B cell (primary cell): ENCODE measurements around the gene THSD7B. TPM values are rescaled to one million over a fixed set of nuclear protein-coding genes. Genes with fewer than 3 reads are reported as not detected.

Source experiments
- ATAC-seq: fragments of 200-7000 bp; cut with Tn5 transposase; one replicate; pipeline ENCODE4 v1.10.0; 2021; ENCODE audit warnings: low read depth, mild to moderate bottlenecking, moderate number of reproducible peaks, moderate library complexity
- CTCF ChIA-PET: fragments of 350-600 bp; sonication (Branson Sonifier 250); formaldehyde crosslinking; loops from one replicate; lab custom pipeline; 2021; ENCODE audit warnings: antibody characterized with exemption, inconsistent platforms; lab: Charles Lee
- POLR2A ChIA-PET: fragments of 350-600 bp; sonication (Branson Sonifier 250); formaldehyde crosslinking; loops from one replicate; lab custom pipeline; 2021; ENCODE audit warnings: antibody characterized with exemption; lab: Charles Lee
- DNase-seq: peaks from one replicate; pipeline ENCODE4 v3.0.0; 2013
- H2AFZ ChIP-seq: 2 replicates; pipeline ENCODE4 v1.6.1; 2012; ENCODE audit warnings: mild to moderate bottlenecking, low read depth, low read length; ENCODE audit not compliant: insufficient read depth, poor library complexity, severe bottlenecking
- H3K27ac ChIP-seq, 2 donors: 1 replicate in 1 of 2; 2 replicates in 1 of 2; pipeline ENCODE4 v1.5.1; 2012 to 2013; ENCODE audit warnings: low read length in 2 of 2, mild to moderate bottlenecking in 2 of 2, moderate library complexity in 1 of 2
- H3K27me3 ChIP-seq, 4 experiments: fragments of 200-600 bp in 1 of 4; sonication (generic) in 1 of 4; replicated peaks in 1 of 4; 1 replicate in 2 of 4; 2 replicates in 2 of 4; pipeline versions ENCODE4 v1.6.1 to v1.7.0; 2013 to 2016; ENCODE audit warnings: low read length in 3 of 4, mild to moderate bottlenecking in 2 of 4, mixed read lengths in 1 of 4, moderate library complexity in 1 of 4; ENCODE audit not compliant: insufficient read depth in 4 of 4, control insufficient read depth in 3 of 4; ENCODE audit errors: control extremely low read depth in 1 of 4
- H3K36me3 ChIP-seq, 2 experiments: replicated peaks in 1 of 2; 1 replicate in 1 of 2; 2 replicates in 1 of 2; pipeline versions ENCODE4 v1.6.1 to v1.7.1; 2013; ENCODE audit warnings: low read length in 1 of 2; ENCODE audit not compliant: insufficient read depth in 2 of 2, control insufficient read depth in 1 of 2; ENCODE audit errors: control extremely low read depth in 1 of 2, extremely low read depth in 1 of 2
- H3K4me1 ChIP-seq, 2 donors: fragments of 200-600 bp in 1 of 2; sonication (generic) in 1 of 2; 1 replicate in 1 of 2; 2 replicates in 1 of 2; pipeline versions ENCODE4 v1.5.1 to v1.6.1; 2013 to 2017; ENCODE audit warnings: low read length in 2 of 2; ENCODE audit not compliant: control insufficient read depth in 2 of 2, insufficient read depth in 2 of 2
- H3K4me2 ChIP-seq: replicated peaks from 2 replicates; pipeline ENCODE3; 2012; ENCODE audit warnings: mild to moderate bottlenecking, low read depth, low read length; ENCODE audit not compliant: poor library complexity, severe bottlenecking
- H3K4me3 ChIP-seq, 5 experiments: fragments of 200-600 bp in 1 of 5; sonication (generic) in 1 of 5; 1 replicate in 3 of 5; 2 replicates in 2 of 5; pipeline versions ENCODE4 v1.5.1 to v1.7.0; 2011 to 2016; ENCODE audit warnings: low read length in 4 of 5, mild to moderate bottlenecking in 4 of 5, low read depth in 2 of 5, control low read depth in 1 of 5, moderate library complexity in 1 of 5; ENCODE audit not compliant: insufficient read depth in 1 of 5; ENCODE audit errors: control extremely low read depth in 1 of 5, extremely low read depth in 1 of 5
- H3K79me2 ChIP-seq: fragments of 200-600 bp; sonication (generic); one replicate; pipeline ENCODE4 v1.6.0; 2016; ENCODE audit warnings: low read length; ENCODE audit not compliant: control insufficient read depth, insufficient read depth
- H3K9ac ChIP-seq: fragments of 200-600 bp; sonication (generic); 2 replicates; pipeline ENCODE4 v1.6.1; 2017; ENCODE audit warnings: mild to moderate bottlenecking, low read length, moderate library complexity
- H3K9me3 ChIP-seq, 3 donors: one replicate each; pipeline versions ENCODE4 v1.6.1 to v1.7.1; 2013; ENCODE audit warnings: low read length in 2 of 3; ENCODE audit not compliant: control insufficient read depth in 2 of 3, insufficient read depth in 1 of 3; ENCODE audit errors: control extremely low read depth in 1 of 3
- H4K20me1 ChIP-seq: 2 replicates; pipeline ENCODE4 v1.6.0; 2012; ENCODE audit warnings: mild to moderate bottlenecking, low read length; ENCODE audit not compliant: insufficient read depth, control insufficient read depth, poor library complexity, severe bottlenecking
- H3K27ac Mint-ChIP-seq: one replicate; pipeline ENCODE4 v1.8.0; 2021; ENCODE audit warnings: mixed read lengths
- H3K27me3 Mint-ChIP-seq: one replicate; pipeline ENCODE4 v1.8.0; 2021; ENCODE audit warnings: mixed read lengths
- H3K4me1 Mint-ChIP-seq: one replicate; pipeline ENCODE4 v1.8.0; 2021; ENCODE audit warnings: mixed read lengths
- H3K4me3 Mint-ChIP-seq: one replicate; pipeline ENCODE4 v1.8.0; 2021; ENCODE audit warnings: mixed read lengths
- H3K9me3 Mint-ChIP-seq: one replicate; pipeline ENCODE4 v1.8.0; 2022; ENCODE audit warnings: mixed read lengths; ENCODE audit not compliant: insufficient read depth
- CTCF ChIP-seq: fragments of 200-600 bp; IDR thresholded peaks from one replicate; pipeline ENCODE4 v1.8.0; 2022; ENCODE audit warnings: antibody characterized with exemption, mild to moderate bottlenecking
- EZH2 ChIP-seq: IDR thresholded peaks from 2 replicates; pipeline ENCODE4 v1.6.1; 2012; ENCODE audit warnings: borderline replicate concordance, low read depth, mild to moderate bottlenecking, moderate library complexity, low read length; ENCODE audit not compliant: insufficient read depth, poor library complexity, severe bottlenecking
- WGBS: methylation state at CpG from one replicate; pipeline ENCODE4 v1.1.5; 2013; ENCODE audit warnings: missing lambda C conversion rate; ENCODE audit not compliant: insufficient coverage; 5-methylcytosine and 5-hydroxymethylcytosine counted together
- intact Hi-C: fragments of 100-400 bp; cut with micrococcal nuclease; formaldehyde crosslinking; loops from one replicate; pipeline ENCODE4 v1.10.0; 2022
- polyA plus RNA-seq: library from polyadenylated mRNA; depleted of rRNA; stranded (reverse); fragments of >200 nt; gene quantifications from 2 replicates; pipeline ENCODE4 v1.2.3, GENCODE V29; 2012
- total RNA-seq, 2 donors: library from RNA; stranded (reverse); fragments of 120-200 nt in 1 of 2; gene quantifications; 1 replicate in 1 of 2; 2 replicates in 1 of 2; pipeline versions ENCODE4 v1.2.3 to v1.2.4, GENCODE V29; 2013 to 2022

Gene THSD7B
- total and polyA plus RNA-seq, 2 donors (not counting 1 experiment from before 2014, with no cell fraction given), result 0.76 TPM; not detected in 1

- whole genome bisulfite sequencing, result 90% methylated on average over 8 of the region's 8 CpGs
- DNase-seq (no peak), ATAC-seq (no peak)
- POLR2A ChIA-PET, result no interaction called here
- Histone ChIP-seq H3K4me1 (no peaks in the 10 kb centered on the region), H3K4me2 (no peak overlapping the region), H3K36me3 (no peaks in the 10 kb centered on the region), H3K9me3 (peaks cover 0 to 42% (median 9%) of the 10 kb centered on the region in 3 donors), H3K27ac (no peak overlapping the region), H3K9ac (no peak overlapping the region), H2AFZ (no peak overlapping the region), H3K79me2 (no peaks in the 10 kb centered on the region), H3K4me3 (no peak overlapping the region), H3K27me3 (no peaks in the 10 kb centered on the region), H4K20me1 (no peaks in the 10 kb centered on the region)
- Mint-ChIP-seq H3K9me3 (peaks cover 8% of the 10 kb centered on the region), H3K27ac (no peak overlapping the region), H3K4me1 (no peaks in the 10 kb centered on the region), H3K4me3 (no peak overlapping the region), H3K27me3 (no peaks in the 10 kb centered on the region)
- no peak for TF ChIP-seq CTCF
- TF ChIP-seq EZH2, result no peak
- intact Hi-C loops, result no loop called here
- CTCF ChIA-PET, result no interaction called here
Observed at GRCh38 chr2:137381731-137382130, 616.4 kb downstream of the THSD7B start.

GRCh38 chr2:137383391-137383790 lies 618.0 kb downstream of the THSD7B start:
- intact Hi-C loops, result no loop called here
- H3K9me3 Mint-ChIP-seq, result peaks cover 9% of the 10 kb centered on the region
- Histone ChIP-seq H3K4me2 (no peak overlapping the region), H3K4me3 (no peak overlapping the region), H3K27me3 (no peaks in the 10 kb centered on the region), H3K79me2 (no peaks in the 10 kb centered on the region), H2AFZ (no peak overlapping the region), H3K4me1 (no peaks in the 10 kb centered on the region), H3K27ac (no peak overlapping the region), H4K20me1 (no peaks in the 10 kb centered on the region), H3K9me3 (peaks cover 0 to 42% (median 9%) of the 10 kb centered on the region in 3 donors), H3K9ac (no peak overlapping the region), H3K36me3 (no peaks in the 10 kb centered on the region)
- no peak for ATAC-seq
- H3K27me3 Mint-ChIP-seq, result no peaks in the 10 kb centered on the region
- H3K27ac Mint-ChIP-seq, result no peak overlapping the region
- POLR2A ChIA-PET, result no interaction called here
- no peak overlapping the region for H3K4me3 Mint-ChIP-seq
- WGBS, result 96% methylated on average over 7 of the region's 7 CpGs
- no peaks in the 10 kb centered on the region for H3K4me1 Mint-ChIP-seq
- TF ChIP-seq EZH2, result no peak
- no peak for TF ChIP-seq CTCF
- CTCF ChIA-PET, result no interaction called here
- DNase-seq, result peak; percentile 11
